ENCODE results near the gene EDAR.

Gene EDAR

GRCh38 chr2:108940156-108940555, 48.9 kb downstream of the EDAR start:
- DNase-seq (ENCODE audit: low spot score) = no peak

GRCh38 chr2:108938077-108938710, 50.8 kb downstream of the EDAR start:
- no peak for DNase-seq (ENCODE audit: low spot score)

- no peak for DNase-seq (ENCODE audit: low spot score)
Measured at GRCh38 chr2:108937367-108938017, 51.5 kb downstream of the EDAR start.

GRCh38 chr2:108936866-108937265, 52.2 kb downstream of the EDAR start:
- DNase-seq (ENCODE audit: low spot score) = no peak

GRCh38 chr2:108936076-108936864, 52.8 kb downstream of the EDAR start:
- DNase-seq (ENCODE audit: low spot score) = no peak

DNA sequence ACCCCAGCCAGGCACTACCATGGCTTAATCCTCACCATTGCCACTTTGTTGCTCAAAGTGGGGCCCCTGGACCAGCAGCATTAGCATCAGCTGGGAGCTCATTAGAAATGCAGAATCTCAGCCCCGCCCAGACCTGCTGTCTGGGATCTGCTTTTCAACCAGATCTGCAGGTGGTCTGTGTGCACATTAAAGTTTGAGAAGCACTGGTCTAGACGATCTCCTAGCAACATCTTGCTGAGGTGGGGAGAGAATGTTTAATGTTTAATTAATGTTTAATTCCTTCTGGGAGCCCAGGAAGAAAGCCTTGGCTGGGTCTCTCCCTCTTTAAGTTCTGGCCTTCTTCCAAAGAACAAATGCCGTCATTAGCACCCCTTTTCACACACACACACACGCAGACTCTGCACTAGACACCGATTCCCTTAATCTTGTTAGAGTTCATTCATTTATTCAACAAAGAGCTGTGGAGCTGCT, 53.7 kb downstream of the EDAR start:
- no peak for DNase-seq (ENCODE audit: low spot score)

DNA sequence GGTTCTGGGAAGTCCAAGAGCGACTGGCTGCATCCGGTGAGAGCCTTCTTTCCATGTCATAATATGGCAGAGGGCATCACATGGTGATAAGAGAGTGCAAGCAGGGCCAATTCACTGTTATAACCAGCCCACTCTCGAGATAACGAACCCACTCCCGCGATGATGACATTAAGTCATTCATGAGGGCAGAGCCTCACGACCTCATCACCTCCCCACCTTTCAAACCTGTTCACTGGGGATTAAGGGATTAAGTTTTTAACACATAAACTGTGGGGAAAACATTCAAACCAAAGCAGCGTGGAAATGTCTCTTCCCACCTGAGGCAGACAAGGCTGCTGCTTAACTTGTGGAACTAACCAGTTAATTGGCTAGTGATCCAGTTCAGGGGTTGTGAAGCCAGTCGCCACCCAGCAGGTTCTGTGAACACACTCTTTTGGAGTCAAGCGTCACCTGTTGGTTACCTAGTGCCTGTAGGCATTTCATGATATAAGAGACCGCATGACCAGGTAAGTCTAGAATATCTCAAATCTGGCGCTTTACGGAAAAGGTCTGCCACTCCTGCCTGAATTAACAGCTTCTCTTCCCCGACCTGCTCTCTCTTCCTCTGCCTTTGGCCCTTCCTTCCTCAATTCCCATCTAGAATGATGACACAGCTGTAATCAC, 54.3 kb downstream of the EDAR start:
- no peak for DNase-seq (ENCODE audit: low spot score)

DNA sequence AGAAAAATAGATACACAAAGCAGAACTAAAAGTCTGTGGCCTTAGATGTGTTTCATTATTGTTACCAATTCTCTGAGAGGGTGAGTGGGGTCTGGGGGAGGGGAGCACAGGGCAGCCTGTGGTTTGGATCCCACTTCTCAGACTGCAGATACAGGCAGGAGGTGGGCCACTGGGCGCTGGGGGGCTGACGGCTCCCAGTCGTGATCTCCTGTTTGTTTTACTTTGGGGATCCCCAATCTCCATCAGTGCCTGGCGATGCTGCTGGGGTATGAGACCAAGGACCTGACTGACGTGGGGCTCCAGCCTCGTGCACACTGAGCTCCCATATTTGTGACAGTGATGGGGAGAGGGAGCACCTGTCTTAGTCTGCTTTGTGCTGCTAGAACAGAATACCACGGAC, 54.9 kb downstream of the EDAR start:
- DNase-seq (ENCODE audit: low spot score) = no peak

GRCh38 chr2:108933691-108934117, 55.3 kb downstream of the EDAR start:
- no peak for DNase-seq (ENCODE audit: low spot score)

DNA sequence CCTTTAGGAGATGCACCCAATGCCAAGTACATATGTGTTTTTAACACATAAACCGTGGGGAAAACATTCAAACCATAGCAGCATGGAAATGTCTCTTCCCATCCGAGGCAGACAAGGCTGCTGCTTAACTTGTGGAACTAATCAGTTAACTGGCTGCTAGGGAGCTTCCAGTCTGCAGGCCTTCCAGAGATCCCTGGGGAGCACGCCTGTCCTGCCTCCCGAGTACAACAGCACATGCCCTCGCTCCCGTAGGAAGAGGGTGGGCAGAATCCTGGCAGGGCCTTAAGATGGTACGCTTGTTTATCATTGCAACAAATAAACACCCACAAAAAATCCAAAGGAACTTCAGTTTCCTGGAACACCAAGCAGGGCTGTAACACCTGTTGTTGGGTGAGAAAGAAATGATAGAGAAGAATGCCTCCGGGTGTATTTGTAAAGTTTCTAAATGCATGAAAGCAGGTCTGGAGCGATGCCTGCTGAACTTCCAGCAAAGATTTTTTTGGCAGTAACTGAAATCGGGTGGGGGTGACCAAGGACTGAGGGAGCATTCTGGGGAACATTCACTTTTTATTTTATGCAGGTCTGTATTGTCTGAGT, 56.2 kb downstream of the EDAR start:
- DNase-seq (ENCODE audit: low spot score) = no peak

GRCh38 chr2:108931372-108931771, 57.6 kb downstream of the EDAR start:
- DNase-seq (ENCODE audit: low spot score) = no peak

GRCh38 chr2:108929807-108930425, 59.1 kb downstream of the EDAR start:
- no peak for DNase-seq (ENCODE audit: low spot score)

DNA sequence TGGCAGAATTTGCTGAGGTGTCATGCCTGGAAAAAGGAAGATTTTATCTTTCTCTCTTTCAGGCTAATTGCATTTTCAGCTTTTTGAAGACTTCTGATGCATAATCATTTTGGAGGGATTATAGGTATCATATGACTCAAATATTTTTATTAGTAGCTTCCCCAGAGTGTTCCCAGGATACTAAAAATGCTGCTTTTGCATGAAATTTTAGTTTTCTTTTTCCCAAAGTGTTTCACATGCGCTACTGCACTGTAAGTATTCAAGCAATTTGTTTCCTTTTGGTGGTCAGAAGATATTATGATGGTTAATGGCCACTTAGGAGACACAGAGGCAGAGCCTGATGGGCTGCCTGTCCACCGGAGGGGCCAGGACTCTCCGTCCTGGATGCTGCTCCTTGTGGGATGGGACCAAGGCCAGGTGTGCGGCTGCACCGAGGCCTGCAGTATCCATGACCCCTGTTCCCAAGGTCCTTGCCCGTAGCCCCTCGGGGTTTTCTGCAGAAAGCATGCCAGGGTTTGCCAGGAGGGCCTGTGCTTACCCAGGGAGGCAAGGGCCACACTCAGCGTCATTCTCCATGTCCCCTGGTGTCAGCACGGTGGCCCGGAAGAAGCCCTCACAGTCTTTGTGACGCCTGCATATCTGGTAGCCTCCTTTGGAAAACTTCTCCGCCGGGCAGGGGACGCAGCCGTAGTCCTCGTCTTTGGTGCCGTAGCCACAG, 60.2 kb downstream of the EDAR start:
- no peak for DNase-seq (ENCODE audit: low spot score)

DNA sequence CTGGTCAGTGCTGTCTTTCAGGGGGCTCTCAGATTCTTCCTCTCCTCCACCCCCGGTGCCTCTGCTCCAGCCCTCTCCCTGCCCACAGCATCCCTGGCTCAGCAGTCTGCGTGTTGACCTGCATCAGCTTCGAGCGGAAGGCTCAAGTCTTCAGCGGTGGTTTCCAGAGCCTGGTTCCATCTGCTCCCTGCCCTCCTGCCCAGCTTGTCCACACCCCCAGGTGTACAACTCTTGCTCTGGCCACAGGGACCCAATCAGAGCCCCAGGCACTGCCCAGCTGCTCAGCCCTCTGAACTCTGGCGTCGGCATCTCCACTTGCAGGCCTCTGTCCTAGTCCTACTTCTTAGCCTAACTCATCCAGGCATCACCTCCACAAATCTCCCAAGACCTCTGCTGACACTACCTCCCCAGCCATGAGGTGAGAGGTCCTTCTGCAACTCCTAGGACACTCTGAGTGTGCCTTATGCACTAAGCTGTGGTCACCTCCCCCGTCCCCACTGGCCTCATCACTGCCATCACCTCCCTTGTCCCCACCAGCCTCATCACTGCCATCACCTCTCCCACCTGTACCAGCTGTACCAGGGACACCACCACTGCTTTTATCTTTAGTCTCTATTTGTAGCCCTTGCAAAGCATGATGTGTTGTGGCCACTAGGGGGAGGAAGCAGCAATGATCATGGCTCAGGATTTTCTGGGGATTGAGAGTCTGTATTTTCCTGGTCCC, 60.9 kb downstream of the EDAR start:
- DNase-seq (ENCODE audit: low spot score) = peak; percentile 32

DNA sequence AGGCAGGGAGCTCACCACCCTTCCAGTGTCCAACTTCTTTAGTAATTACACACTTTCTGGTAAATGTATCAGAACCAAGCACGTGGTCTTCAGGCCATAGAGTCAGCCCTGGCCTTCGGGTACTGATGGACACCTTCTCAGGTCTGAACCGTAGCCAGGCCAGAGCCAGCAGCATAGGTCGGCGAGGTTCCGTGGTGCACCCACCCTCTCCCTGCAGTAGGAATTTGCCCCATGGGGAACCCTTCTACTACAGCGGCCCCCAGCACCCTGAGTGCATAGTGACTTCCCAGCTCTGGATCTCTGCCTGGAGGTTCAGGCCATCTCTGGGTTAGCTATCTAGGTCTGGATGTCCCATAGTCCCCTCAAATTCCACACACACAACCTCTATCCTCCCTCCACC, 61.6 kb downstream of the EDAR start:
- DNase-seq (ENCODE audit: low spot score) = no peak

- DNase-seq (ENCODE audit: low spot score) = no peak
Measured at GRCh38 chr2:108926561-108927380, 62.2 kb downstream of the EDAR start.

DNA sequence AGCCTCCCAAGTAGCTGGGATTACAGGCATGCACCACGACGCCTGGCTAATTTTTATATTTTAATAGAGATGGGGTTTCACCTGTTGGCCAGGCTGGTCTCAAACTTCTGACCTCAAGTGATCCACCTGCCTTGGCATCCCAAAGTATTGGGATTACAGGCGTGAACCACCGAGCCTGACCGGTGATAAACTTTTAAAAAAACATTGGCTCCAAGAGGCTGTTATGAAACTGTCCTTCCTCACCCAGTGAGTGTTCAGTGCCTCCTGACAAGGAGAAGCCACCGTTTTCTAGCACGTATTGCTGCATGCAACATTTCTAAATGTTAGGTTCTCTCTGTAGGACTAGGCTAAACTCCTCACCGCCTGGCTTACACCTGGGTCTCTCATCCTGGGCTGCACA, 63.3 kb downstream of the EDAR start:
- no peak for DNase-seq (ENCODE audit: low spot score)

GRCh38 chr2:108925286-108925685, 63.7 kb downstream of the EDAR start:
- no peak for DNase-seq (ENCODE audit: low spot score)

- no peak for DNase-seq (ENCODE audit: low spot score)
Measured at GRCh38 chr2:108924580-108925251, 64.3 kb downstream of the EDAR start.
